SJCRH30 (cell line): ENCODE data around the gene PIGN. TPM values are rescaled to one million over a fixed set of nuclear protein-coding genes. Genes with fewer than 3 reads are reported as not detected.

Experiments used
- DNase-seq, 2 experiments: peaks; one replicate each; pipeline ENCODE4 v3.0.0-alpha.2; 2015 to 2020
- H3K27ac ChIP-seq: fragments of 250-450 bp; sonication (Bioruptor Pico); 2 replicates; pipeline ENCODE4 v1.5.1; 2020; ENCODE audit warnings: mild to moderate bottlenecking, moderate library complexity
- H3K27me3 ChIP-seq: fragments of 250-450 bp; sonication (Bioruptor Pico); 2 replicates; pipeline ENCODE4 v1.5.1; 2020; ENCODE audit warnings: mild to moderate bottlenecking, moderate library complexity
- H3K36me3 ChIP-seq: fragments of 250-450 bp; sonication (Bioruptor Pico); 2 replicates; pipeline ENCODE4 v1.5.1; 2020; ENCODE audit warnings: mild to moderate bottlenecking, moderate library complexity
- H3K4me1 ChIP-seq: fragments of 250-450 bp; sonication (Bioruptor Pico); 2 replicates; pipeline ENCODE4 v1.5.1; 2020; ENCODE audit warnings: mild to moderate bottlenecking, moderate library complexity
- H3K4me3 ChIP-seq: fragments of 250-450 bp; sonication (Bioruptor Pico); 2 replicates; pipeline ENCODE4 v1.5.1; 2020; ENCODE audit warnings: mild to moderate bottlenecking, moderate library complexity
- H3K9me3 ChIP-seq: fragments of 250-450 bp; sonication (Bioruptor Pico); replicated peaks from 2 replicates; pipeline ENCODE4 v1.5.1; 2020; ENCODE audit warnings: mild to moderate bottlenecking, moderate library complexity
- total RNA-seq: library from RNA; depleted of rRNA; stranded (reverse); fragments of >200 nt; shearing (Covaris generic); gene quantifications from 2 replicates; pipeline ENCODE4 v1.2.3, GENCODE V29; 2014

The PIGN gene
- total RNA-seq, 1 experiment from 2014 or later: 22.1 TPM

DNA sequence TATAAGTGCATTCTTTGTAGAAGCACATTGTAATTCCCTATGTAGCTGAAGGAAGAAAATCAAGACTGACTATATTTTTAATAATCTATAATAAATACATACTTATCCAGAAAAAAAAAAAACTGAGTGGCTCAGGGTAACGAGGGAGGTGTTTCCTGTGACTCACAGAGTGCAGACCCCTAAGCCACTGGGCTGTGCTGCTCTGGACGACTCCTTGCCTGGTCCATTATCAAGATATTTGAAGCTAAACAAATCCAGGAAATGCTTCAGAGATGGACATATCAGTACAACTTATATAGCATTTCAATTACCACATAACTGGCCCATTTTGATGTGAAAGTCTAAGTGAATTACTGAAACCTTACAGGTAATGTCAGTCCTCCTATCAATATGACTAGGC lies 80.6 kb downstream of the PIGN start:
- H3K4me1 ChIP-seq: peaks cover 8% of the 10 kb centered on the region
- no peaks in the 10 kb centered on the region for H3K27me3 ChIP-seq
- no peaks in the 10 kb centered on the region for H3K36me3 ChIP-seq
- no peaks in the 10 kb centered on the region for H3K9me3 ChIP-seq
- DNase-seq: no peak
- no peak overlapping the region for H3K4me3 ChIP-seq
- H3K27ac ChIP-seq: no peak overlapping the region

DNA sequence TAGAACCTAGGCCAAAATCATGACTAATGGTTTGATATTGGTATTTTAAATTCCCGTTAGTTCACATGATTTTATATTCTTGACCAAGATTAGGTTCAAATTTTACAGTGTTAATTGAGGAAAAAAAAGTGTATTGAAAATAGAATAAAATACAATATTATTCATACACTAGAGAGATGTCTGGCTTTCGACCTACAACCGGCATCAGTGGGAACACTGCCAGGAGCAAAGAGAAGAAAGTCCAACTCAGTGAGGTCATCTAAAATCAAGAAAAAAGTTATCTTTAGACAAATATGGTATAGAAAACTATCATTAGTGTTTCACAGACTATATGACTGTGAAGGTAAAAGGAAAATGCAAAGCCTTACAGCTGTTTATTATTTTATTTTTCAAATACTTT lies 81.5 kb downstream of the PIGN start:
- Histone ChIP-seq H3K36me3 (no peaks in the 10 kb centered on the region), H3K9me3 (no peaks in the 10 kb centered on the region), H3K27me3 (no peaks in the 10 kb centered on the region), H3K4me1 (peaks cover 8% of the 10 kb centered on the region; the same call in 1 of the 2 replicates), H3K27ac (no peak overlapping the region), H3K4me3 (no peak overlapping the region)
- no peak for DNase-seq

- no peak overlapping the region for H3K27ac ChIP-seq
- no peak for DNase-seq
- H3K4me3 ChIP-seq: no peak overlapping the region
- no peaks in the 10 kb centered on the region for H3K4me1 ChIP-seq
- no peaks in the 10 kb centered on the region for H3K27me3 ChIP-seq
- H3K9me3 ChIP-seq: no peaks in the 10 kb centered on the region
- H3K36me3 ChIP-seq: no peaks in the 10 kb centered on the region
These were observed 84.6 kb downstream of the PIGN start for GRCh38 chr18:62102221-62102620.

GRCh38 chr18:62101321-62101721 lies 85.5 kb downstream of the PIGN start:
- DNase-seq: no peak
- Histone ChIP-seq H3K27ac (no peak overlapping the region), H3K4me3 (no peak overlapping the region), H3K36me3 (no peaks in the 10 kb centered on the region), H3K9me3 (no peaks in the 10 kb centered on the region), H3K27me3 (no peaks in the 10 kb centered on the region), H3K4me1 (no peaks in the 10 kb centered on the region)

GRCh38 chr18:62098960-62099359 lies 87.9 kb downstream of the PIGN start:
- no peaks in the 10 kb centered on the region for H3K27me3 ChIP-seq
- no peaks in the 10 kb centered on the region for H3K36me3 ChIP-seq
- H3K27ac ChIP-seq: no peak overlapping the region
- H3K4me1 ChIP-seq: no peaks in the 10 kb centered on the region
- no peak overlapping the region for H3K4me3 ChIP-seq
- DNase-seq: no peak
- H3K9me3 ChIP-seq: no peaks in the 10 kb centered on the region

DNA sequence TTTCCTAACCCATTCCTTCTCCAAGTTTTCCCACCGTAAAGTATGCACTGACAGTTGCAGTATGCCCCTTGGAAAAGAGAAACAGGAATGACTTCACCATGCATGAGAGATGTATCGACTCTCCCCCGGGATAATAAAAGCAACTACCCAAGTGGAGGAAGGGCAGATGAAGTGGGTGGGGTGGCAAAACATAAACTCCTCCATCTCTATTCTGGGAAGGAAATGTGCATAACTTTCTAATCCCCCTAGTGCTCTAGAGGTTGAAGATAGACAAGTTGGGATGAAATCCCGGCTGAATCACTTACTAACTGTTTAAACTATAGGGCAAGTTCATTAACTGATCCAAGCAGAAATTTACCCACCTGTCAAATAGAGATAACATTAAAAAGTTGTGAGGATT lies 89.2 kb downstream of the PIGN start:
- no peaks in the 10 kb centered on the region for H3K36me3 ChIP-seq
- no peak for DNase-seq
- no peak overlapping the region for H3K4me3 ChIP-seq
- H3K27me3 ChIP-seq: no peaks in the 10 kb centered on the region
- no peak overlapping the region for H3K27ac ChIP-seq
- H3K9me3 ChIP-seq: no peaks in the 10 kb centered on the region
- no peaks in the 10 kb centered on the region for H3K4me1 ChIP-seq

GRCh38 chr18:62091487-62092120 lies 95.3 kb downstream of the PIGN start:
- Histone ChIP-seq H3K27ac (no peak overlapping the region), H3K4me3 (no peak overlapping the region), H3K4me1 (no peaks in the 10 kb centered on the region), H3K36me3 (no peaks in the 10 kb centered on the region), H3K27me3 (no peaks in the 10 kb centered on the region), H3K9me3 (no peaks in the 10 kb centered on the region)
- DNase-seq: no peak

DNA sequence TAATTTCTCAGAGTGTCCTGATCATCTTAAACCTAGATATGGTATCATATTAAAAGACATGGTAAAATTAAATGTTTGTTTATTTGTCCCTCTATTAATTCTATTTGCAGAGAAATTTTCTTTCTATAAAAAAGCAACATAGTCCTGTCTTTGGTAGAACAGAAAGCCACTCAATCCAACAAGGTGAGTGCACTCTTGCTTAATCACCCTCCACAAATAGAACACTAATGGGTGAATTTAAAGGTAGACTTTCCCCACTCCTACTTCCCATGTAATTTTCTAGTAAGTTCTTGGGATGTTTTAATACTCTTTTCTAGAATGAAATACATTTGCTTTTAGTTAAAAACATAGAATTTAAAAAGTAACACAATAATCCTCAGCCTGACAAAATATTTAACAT lies 97.7 kb downstream of the PIGN start:
- DNase-seq: no peak
- no peaks in the 10 kb centered on the region for H3K36me3 ChIP-seq
- H3K27me3 ChIP-seq: no peaks in the 10 kb centered on the region

DNA sequence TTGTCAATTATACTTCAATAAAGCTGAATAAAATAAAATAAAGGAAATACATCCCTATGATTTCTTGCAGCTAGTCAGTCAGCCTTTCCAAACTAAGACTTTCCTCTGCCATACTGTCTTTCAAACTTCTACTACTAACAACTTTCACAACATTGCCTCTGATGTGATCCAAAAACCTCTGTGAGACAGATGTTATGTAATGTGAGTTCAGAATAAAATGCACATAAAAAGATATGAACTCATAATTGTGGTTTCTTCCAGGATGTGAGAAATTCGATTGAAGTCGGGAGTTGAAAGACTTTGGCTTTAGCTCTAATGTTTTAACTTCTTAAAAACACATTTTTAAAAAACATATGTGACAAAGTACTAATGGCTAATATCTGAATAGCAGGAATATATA lies 98.7 kb downstream of the PIGN start:
- Histone ChIP-seq H3K27ac (no peak overlapping the region), H3K9me3 (no peaks in the 10 kb centered on the region)
- no peak for DNase-seq

More for the DNA sequence above, 97.7 kb downstream of the PIGN start:
- H3K27ac ChIP-seq: no peak overlapping the region
- H3K9me3 ChIP-seq: no peaks in the 10 kb centered on the region
- H3K4me1 ChIP-seq: no peaks in the 10 kb centered on the region
- H3K4me3 ChIP-seq: no peak overlapping the region

GRCh38 chr18:62085756-62086155 lies 101.1 kb downstream of the PIGN start:
- Histone ChIP-seq H3K27me3 (no peaks in the 10 kb centered on the region), H3K27ac (no peak overlapping the region), H3K4me1 (no peaks in the 10 kb centered on the region), H3K36me3 (no peaks in the 10 kb centered on the region), H3K4me3 (no peak overlapping the region), H3K9me3 (no peaks in the 10 kb centered on the region)
- DNase-seq: no peak

More for the DNA sequence above, 98.7 kb downstream of the PIGN start:
- no peaks in the 10 kb centered on the region for H3K36me3 ChIP-seq
- H3K27me3 ChIP-seq: no peaks in the 10 kb centered on the region
- no peak overlapping the region for H3K4me3 ChIP-seq
- no peaks in the 10 kb centered on the region for H3K4me1 ChIP-seq

GRCh38 chr18:62081761-62082294 lies 105.0 kb downstream of the PIGN start:
- Histone ChIP-seq H3K4me3 (no peak overlapping the region), H3K27me3 (no peaks in the 10 kb centered on the region), H3K36me3 (no peaks in the 10 kb centered on the region), H3K9me3 (no peaks in the 10 kb centered on the region), H3K4me1 (no peaks in the 10 kb centered on the region), H3K27ac (no peak overlapping the region)
- DNase-seq: no peak

- H3K4me1 ChIP-seq: no peaks in the 10 kb centered on the region
- DNase-seq: no peak
- H3K27me3 ChIP-seq: no peaks in the 10 kb centered on the region
- H3K4me3 ChIP-seq: no peak overlapping the region
- H3K27ac ChIP-seq: no peak overlapping the region
- H3K36me3 ChIP-seq: no peaks in the 10 kb centered on the region
- no peaks in the 10 kb centered on the region for H3K9me3 ChIP-seq
These were observed 105.6 kb downstream of the PIGN start for GRCh38 chr18:62081248-62081647.

- Histone ChIP-seq H3K27ac (no peak overlapping the region), H3K9me3 (no peaks in the 10 kb centered on the region), H3K4me3 (no peak overlapping the region), H3K36me3 (no peaks in the 10 kb centered on the region), H3K27me3 (no peaks in the 10 kb centered on the region), H3K4me1 (no peaks in the 10 kb centered on the region)
- DNase-seq: no peak
These were observed 106.5 kb downstream of the PIGN start for GRCh38 chr18:62080172-62080900.

- H3K9me3 ChIP-seq: no peaks in the 10 kb centered on the region
- no peak for DNase-seq
- no peak overlapping the region for H3K27ac ChIP-seq
These were observed 113.2 kb downstream of the PIGN start for GRCh38 chr18:62073461-62074281.

DNA sequence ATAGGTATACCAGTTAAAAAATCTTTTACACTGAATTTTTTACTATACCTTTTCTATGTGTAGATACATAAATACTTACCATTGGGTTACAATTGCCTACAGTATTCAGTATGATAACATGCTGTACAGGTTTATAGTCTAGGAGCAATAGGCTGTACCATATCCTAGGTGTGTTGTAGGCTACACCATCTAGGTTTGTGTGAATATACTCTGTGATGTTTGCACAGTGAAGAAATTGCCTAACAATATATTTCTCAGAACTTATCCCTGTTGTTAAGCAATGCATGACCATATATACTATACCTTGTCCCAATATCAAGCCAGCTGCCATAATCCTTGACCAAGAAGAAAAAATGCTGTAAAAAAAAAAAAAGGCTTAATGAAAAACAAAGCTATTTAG lies 114.5 kb downstream of the PIGN start:
- no peaks in the 10 kb centered on the region for H3K36me3 ChIP-seq
- H3K9me3 ChIP-seq: no peaks in the 10 kb centered on the region
- no peak for DNase-seq
- H3K27me3 ChIP-seq: no peaks in the 10 kb centered on the region
- no peak overlapping the region for H3K27ac ChIP-seq
- H3K4me1 ChIP-seq: no peaks in the 10 kb centered on the region
- no peak overlapping the region for H3K4me3 ChIP-seq

More at GRCh38 chr18:62073461-62074281, 113.2 kb downstream of the PIGN start:
- no peaks in the 10 kb centered on the region for H3K27me3 ChIP-seq
- no peaks in the 10 kb centered on the region for H3K36me3 ChIP-seq
- no peaks in the 10 kb centered on the region for H3K4me1 ChIP-seq
- H3K4me3 ChIP-seq: no peak overlapping the region
